NCI-H345 treated with DMSO at 0.1 percent for 48 hours (cell line): Measurements from ENCODE around the gene RHAG.

Experiments
- DNase-seq: peaks from one replicate; lab custom pipeline; 2025; ENCODE audit not compliant: unreplicated experiment; lab: John Stamatoyannopoulos, UW

The RHAG gene

DNA sequence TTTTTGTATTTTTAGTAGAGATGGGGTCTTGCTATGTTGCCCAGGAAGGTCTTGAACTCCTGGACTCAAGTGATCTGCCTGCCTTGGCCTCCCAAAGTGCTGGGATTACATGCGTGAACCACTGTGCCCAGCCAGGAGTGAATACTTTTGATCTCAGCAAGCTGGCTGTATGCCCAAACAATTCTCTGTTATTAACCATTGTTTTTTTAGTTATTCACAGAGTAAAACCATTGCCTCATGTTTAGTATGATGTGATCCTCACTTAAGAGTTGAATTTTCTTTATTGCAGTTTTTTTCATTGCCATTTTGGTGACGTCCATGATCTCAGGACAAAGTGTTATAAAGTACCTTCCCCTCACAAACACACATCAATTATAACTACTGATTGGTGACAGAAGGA is 71.4 kb downstream of the RHAG start:
- DNase-seq = no peak

DNA sequence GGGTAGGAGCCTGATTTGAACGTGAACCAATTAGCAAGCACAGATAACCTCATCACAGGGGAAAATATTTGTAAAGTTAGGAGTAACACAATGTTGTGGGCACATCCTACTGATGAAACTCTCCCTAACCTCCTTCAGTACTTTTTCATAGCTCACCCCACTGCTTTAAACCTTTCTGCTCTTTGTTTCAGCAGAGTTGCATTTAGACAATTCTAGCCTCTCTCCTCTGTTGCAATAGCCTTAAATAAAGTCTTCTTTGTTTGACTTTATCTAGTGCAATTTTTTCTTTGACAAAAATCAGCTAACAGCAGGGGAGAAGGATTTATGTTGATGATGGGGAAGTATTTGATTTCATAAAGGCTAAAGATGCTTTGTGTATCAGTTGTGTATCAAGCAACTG is 72.1 kb downstream of the RHAG start:
- no peak for DNase-seq

- DNase-seq = no peak
Measured at GRCh38 chr6:49563006-49563886, 73.4 kb downstream of the RHAG start.

DNA sequence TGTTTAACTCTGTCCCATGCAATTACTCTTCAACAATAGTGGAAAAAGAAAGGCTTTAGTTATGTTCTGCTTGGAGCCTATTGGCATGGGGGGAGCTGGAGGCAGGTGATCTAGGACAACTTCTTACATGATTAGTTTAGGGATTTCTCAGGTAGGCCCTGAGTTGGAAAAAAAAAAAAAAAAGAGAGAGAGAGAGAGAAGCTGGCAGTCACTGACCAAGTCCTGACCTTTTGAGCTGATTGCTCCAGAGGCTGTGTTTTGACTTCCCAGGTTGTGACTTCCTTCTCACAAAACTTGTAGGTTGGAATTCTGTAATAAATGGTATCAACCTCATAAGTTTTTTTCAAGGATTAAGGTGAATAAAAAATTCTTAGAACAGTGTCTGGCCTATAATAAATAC is 78.4 kb downstream of the RHAG start:
- no peak for DNase-seq

GRCh38 chr6:49557177-49557576 is 79.5 kb downstream of the RHAG start:
- no peak for DNase-seq

DNA sequence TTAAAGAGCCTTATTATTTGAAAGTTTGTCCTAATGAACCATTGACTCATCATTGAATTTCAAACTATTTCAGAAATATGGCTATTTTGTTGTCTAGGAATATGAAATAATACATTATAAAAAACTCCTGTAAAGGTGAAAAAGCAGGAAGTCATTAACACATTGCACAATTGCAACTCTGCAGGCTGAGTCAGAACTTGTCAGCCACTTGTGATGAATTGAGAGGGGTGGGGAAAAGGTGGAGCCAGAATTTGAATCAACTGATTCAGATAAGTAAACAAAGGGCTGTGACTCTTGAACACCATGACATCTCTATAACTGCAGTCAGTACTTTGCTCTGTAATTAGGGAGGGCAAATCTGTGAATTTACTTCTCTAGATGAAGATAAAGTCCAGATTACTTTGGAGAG is 80.2 kb downstream of the RHAG start:
- peak; percentile 34 for DNase-seq

GRCh38 chr6:49555951-49556350 is 80.7 kb downstream of the RHAG start:
- DNase-seq = no peak
